ENCODE results near the gene SSUH2.

DNA sequence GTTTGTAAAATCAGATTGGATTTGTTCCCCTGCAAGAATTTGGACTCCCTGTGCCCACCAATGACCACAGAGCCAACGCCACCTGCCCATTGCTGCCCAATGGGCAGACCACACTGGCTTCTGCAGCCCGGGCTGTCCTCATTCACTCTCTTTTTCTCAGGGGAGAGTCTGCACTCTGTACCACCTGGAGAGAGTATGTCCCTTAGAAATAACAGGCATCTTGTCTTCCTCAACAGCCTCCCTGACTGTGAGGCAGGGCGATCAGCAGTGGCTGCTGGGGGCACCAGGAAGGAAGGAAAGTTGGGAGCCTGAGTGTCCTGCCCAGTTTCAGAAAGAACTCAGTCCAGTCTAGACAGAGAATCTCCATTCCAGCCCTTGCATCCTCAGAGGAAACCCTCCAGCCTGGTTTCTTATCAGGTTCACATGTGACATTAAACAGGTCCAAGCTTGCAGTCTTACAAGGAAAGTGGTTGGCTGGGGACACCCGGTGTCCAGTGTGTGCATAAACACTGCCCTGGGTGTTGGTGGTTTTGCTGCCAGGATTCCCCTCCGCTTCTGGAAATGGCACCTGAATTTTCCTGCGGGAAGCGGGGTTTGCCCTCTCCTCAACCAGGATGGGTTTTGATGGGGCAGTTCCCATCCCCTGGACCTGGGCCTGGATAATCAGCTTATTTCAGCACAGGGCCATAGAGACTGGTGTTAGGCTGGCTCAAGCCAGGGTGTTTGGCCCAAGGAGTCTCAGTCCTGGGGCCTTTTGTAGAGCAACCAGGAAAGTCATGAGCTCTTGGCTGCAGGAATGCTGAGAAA lies 37.2 kb downstream of the SSUH2 start:
- TF ChIP-seq, protein P1, sequence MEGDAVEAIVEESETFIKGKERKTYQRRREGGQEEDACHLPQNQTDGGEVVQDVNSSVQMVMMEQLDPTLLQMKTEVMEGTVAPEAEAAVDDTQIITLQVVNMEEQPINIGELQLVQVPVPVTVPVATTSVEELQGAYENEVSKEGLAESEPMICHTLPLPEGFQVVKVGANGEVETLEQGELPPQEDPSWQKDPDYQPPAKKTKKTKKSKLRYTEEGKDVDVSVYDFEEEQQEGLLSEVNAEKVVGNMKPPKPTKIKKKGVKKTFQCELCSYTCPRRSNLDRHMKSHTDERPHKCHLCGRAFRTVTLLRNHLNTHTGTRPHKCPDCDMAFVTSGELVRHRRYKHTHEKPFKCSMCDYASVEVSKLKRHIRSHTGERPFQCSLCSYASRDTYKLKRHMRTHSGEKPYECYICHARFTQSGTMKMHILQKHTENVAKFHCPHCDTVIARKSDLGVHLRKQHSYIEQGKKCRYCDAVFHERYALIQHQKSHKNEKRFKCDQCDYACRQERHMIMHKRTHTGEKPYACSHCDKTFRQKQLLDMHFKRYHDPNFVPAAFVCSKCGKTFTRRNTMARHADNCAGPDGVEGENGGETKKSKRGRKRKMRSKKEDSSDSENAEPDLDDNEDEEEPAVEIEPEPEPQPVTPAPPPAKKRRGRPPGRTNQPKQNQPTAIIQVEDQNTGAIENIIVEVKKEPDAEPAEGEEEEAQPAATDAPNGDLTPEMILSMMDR (conservative IDR thresholded peaks at IDR 0.05; ENCODE audit: low read length): no peak
- TF ChIP-seq EZH2phosphoT487 (IDR thresholded peaks at IDR 0.05; ENCODE audit: borderline replicate concordance, low read depth, low read length): no peak

Data from OCI-LY7 (cell line).